ENCODE measurements around the gene ZNF783.

GRCh38 chr7:149293338-149293737 is 31.3 kb downstream of the ZNF783 start:
- TF ChIP-seq RNF2 (IDR thresholded peaks at IDR 0.05; ENCODE audit: borderline replicate concordance, low read depth) (no peak), MAFK (IDR thresholded peaks at IDR 0.05; ENCODE audit: partially characterized antibody) (no peak), CTCF (IDR thresholded peaks at IDR 0.05) (no peak), CHD2 (IDR thresholded peaks at IDR 0.05; ENCODE audit: low read length, partially characterized antibody) (no peak), HMGXB4 (CRISPR knock-in tag; IDR thresholded peaks at IDR 0.05; ENCODE audit: borderline replicate concordance) (no peak)
